CD8-positive, alpha-beta memory T cell (primary cell): ENCODE data around the gene VAMP8. TPM values are rescaled to one million over a fixed set of nuclear protein-coding genes. Genes with fewer than 3 reads are reported as not detected.
A peak's percentile ranks its signal among the peaks of the same experiment; 100 is the strongest.

Experiments
- CTCF ChIA-PET: fragments of 350-600 bp; sonication (Branson Sonifier 250); formaldehyde crosslinking; loops from one replicate; lab custom pipeline; 2021; ENCODE audit warnings: antibody characterized with exemption; lab: Charles Lee
- POLR2A ChIA-PET: fragments of 350-600 bp; sonication (Branson Sonifier 250); formaldehyde crosslinking; loops from one replicate; lab custom pipeline; 2021; ENCODE audit warnings: antibody characterized with exemption; lab: Charles Lee
- DNase-seq, 5 donors: peaks; one replicate each; pipeline versions ENCODE4 v3.0.0 to v3.0.0-alpha.2; 2020 to 2022; ENCODE audit warnings: mixed read lengths in 1 of 5
- H3K27ac ChIP-seq: one replicate; pipeline ENCODE4 v1.7.0; 2013; ENCODE audit warnings: low read depth, mild to moderate bottlenecking, low read length, moderate library complexity
- H3K27me3 ChIP-seq: 2 replicates; pipeline ENCODE4 v1.7.0; 2013; ENCODE audit warnings: low read length, mild to moderate bottlenecking; ENCODE audit not compliant: insufficient read depth, poor library complexity, severe bottlenecking
- H3K36me3 ChIP-seq: 2 replicates; pipeline ENCODE4 v1.7.0; 2013; ENCODE audit warnings: mild to moderate bottlenecking, low read length, moderate library complexity; ENCODE audit not compliant: insufficient read depth
- H3K4me1 ChIP-seq: 2 replicates; pipeline ENCODE4 v1.7.0; 2013; ENCODE audit warnings: mild to moderate bottlenecking, low read length, moderate library complexity; ENCODE audit not compliant: insufficient read depth
- H3K4me3 ChIP-seq: 2 replicates; pipeline ENCODE4 v1.7.0; 2013; ENCODE audit warnings: mild to moderate bottlenecking, low read length
- H3K9me3 ChIP-seq: 2 replicates; pipeline ENCODE4 v1.7.0; 2013; ENCODE audit warnings: mild to moderate bottlenecking, low read length
- H3K27ac Mint-ChIP-seq, 8 donors: one replicate each; pipeline ENCODE4 v1.8.0; 2020 to 2021; ENCODE audit warnings: mixed read lengths in 8 of 8, mild to moderate bottlenecking in 6 of 8, inconsistent platforms in 3 of 8, moderate library complexity in 3 of 8
- H3K27me3 Mint-ChIP-seq, 2 donors: one replicate each; pipeline ENCODE4 v1.8.0; 2020 to 2021; ENCODE audit warnings: mixed read lengths in 2 of 2, mild to moderate bottlenecking in 1 of 2, moderate library complexity in 1 of 2
- H3K36me3 Mint-ChIP-seq, 3 donors: one replicate each; pipeline ENCODE4 v1.8.0; 2020 to 2021; ENCODE audit warnings: mixed read lengths in 3 of 3, inconsistent platforms in 1 of 3, mild to moderate bottlenecking in 1 of 3
- H3K4me1 Mint-ChIP-seq, 3 donors: one replicate each; pipeline ENCODE4 v1.8.0; 2020 to 2021; ENCODE audit warnings: mixed read lengths in 3 of 3, inconsistent platforms in 1 of 3, mild to moderate bottlenecking in 1 of 3
- H3K4me3 Mint-ChIP-seq, 7 donors: one replicate each; pipeline ENCODE4 v1.8.0; 2020 to 2021; ENCODE audit warnings: mixed read lengths in 7 of 7, mild to moderate bottlenecking in 6 of 7, moderate library complexity in 4 of 7, inconsistent platforms in 2 of 7
- H3K9me3 Mint-ChIP-seq, 5 donors: one replicate each; pipeline ENCODE4 v1.8.0; 2020 to 2022; ENCODE audit warnings: mixed read lengths in 5 of 5, mild to moderate bottlenecking in 3 of 5, moderate library complexity in 2 of 5, inconsistent platforms in 1 of 5
- polyA plus RNA-seq: library from polyadenylated mRNA; unstranded; fragments of 300-500 nt; fragmentation: Illumina TruSeq; gene quantifications from one replicate; pipeline ENCODE4 v1.2.3, GENCODE V29; 2021
- total RNA-seq, 2 experiments: library from RNA; stranded (reverse); gene quantifications; one replicate each; pipeline ENCODE4 v1.2.3, GENCODE V29; 2021

Gene VAMP8
- total and polyA plus RNA-seq, 3 experiments from 2014 or later, result 94.4 to 355 (median 95.4) TPM

DNA sequence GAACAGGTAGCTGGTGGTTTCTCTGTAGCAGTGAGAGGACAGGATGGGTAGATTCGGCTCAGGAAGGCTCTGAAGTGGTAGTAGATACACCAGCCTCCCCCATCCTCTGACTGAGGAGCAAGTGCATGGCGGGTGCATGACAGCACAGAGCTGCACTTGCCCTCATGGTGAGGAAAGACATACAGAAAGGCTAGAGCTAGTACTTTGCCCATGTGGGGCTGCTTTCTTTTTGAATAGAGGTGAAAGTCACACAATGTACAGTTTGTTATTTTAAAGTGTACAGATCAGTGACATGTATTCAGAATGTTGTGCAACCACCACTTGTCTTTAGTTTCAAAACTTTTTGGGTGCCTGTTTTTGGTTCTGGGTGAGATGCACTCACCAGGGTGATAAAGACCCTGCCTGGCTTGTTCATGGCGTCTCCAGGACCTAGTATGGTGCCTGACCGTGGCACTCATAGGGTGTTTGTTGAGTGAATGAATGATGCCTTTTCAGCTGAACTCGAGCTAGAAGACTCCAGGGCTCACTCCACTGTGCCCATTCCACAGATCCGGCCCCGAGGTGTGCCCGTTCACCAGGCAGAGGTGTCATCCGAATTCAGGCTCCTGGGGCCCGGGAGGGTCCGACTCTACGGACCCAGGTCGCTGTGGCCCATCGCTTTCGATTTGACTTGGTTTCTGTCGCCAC lies 6.4 kb downstream of the VAMP8 start:
- peaks cover 6 to 38% (median 6%) of the 10 kb centered on the region in 3 donors for H3K36me3 Mint-ChIP-seq
- H3K9me3 Mint-ChIP-seq, result no peaks in the 10 kb centered on the region
- no peaks in the 10 kb centered on the region for H3K27me3 ChIP-seq
- H3K9me3 ChIP-seq, result no peaks in the 10 kb centered on the region
- DNase-seq, result peak in 3 of 5 donors; percentile 15 to 65 (median 39)
- peaks cover 0 to 1% of the 10 kb centered on the region in 2 donors for H3K27me3 Mint-ChIP-seq
- H3K27ac ChIP-seq, result peak overlapping the region; percentile 67
- ChIA-PET CTCF (interaction anchor here (0.9 to 1.0 kb wide), 3 partner anchors 11 to 54 kb away, joined by 3 read pairs; partner anchors contain the start of gene RNF181), POLR2A (interaction anchor here (0.7 to 2.3 kb wide), 3 partner anchors 12 to 45 kb away, joined by 4 to 8 read pairs (median 6); partner anchors contain the start of genes MAT2A and RNF181)
- peak overlapping the region; percentile 87 to 98 (median 91) for H3K4me3 Mint-ChIP-seq
- H3K4me1 ChIP-seq, result peaks cover 57% of the 10 kb centered on the region
- H3K36me3 ChIP-seq, result peaks cover 4% of the 10 kb centered on the region
- H3K27ac Mint-ChIP-seq, result peak overlapping the region; percentile 92 to 97 (median 95)
- peaks cover 52 to 70% (median 53%) of the 10 kb centered on the region in 3 donors for H3K4me1 Mint-ChIP-seq
- H3K4me3 ChIP-seq, result peak overlapping the region; percentile 78

DNA sequence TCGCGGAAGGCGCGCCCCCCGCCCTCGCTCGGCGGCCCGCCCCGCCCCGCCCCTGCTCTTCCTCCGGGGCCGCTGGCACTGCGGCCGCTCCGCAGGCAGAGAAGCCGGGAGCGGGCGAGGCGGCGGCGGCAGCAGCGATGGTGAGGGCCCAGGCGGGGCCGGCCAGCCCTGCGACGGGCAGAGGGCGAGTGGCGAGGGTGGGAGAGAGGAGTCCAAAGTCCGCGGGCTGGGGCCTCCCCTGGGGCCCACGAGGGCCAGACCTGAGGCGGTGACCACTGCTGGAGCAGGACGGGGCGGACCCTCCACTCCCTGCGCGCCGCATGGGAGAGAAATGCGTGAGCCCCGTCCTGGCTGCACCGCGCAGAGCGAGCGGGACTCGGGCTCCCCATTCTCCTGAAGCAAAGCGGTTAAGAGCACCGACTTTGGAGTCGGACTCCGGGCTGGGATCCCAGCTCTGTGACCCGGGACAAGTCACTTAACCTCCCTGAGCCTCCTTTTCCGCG lies 7.0 kb downstream of the VAMP8 start, which contains the start of gene VAMP5:
VAMP5 (plus strand) TSS at position 78 of the 503 bp plus-strand sequence; CDS start at position 138, 60 bp downstream.
- ChIA-PET CTCF (interaction anchor here (1.0 to 1.5 kb wide), 3 partner anchors 32 to 53 kb away, joined by 3 to 4 read pairs (median 3); partner anchors contain the start of gene USP39), POLR2A (interaction anchor here (2.3 kb wide), 1 partner anchor 11 kb away, joined by 8 read pairs; the partner anchor contains the start of gene RNF181)
- peak within 1 kb of the TSS; percentile 87 to 98 (median 91) for H3K4me3 Mint-ChIP-seq
- peaks cover 47 to 65% (median 47%) of the 10 kb centered on the region in 3 donors for H3K4me1 Mint-ChIP-seq
- peak in 4 of 5 donors; percentile 31 to 43 (median 42) for DNase-seq
- no peaks in the 10 kb centered on the region for H3K9me3 Mint-ChIP-seq
- H3K36me3 Mint-ChIP-seq, result peaks cover 6 to 34% (median 6%) of the 10 kb centered on the region in 3 donors
- Histone ChIP-seq H3K27me3 (no peaks in the 10 kb centered on the region), H3K4me3 (peak within 1 kb of the TSS; percentile 78), H3K4me1 (peaks cover 51% of the 10 kb centered on the region), H3K36me3 (peaks cover 4% of the 10 kb centered on the region), H3K27ac (peak within 1 kb of the TSS; percentile 67), H3K9me3 (no peaks in the 10 kb centered on the region)
- peak within 1 kb of the TSS; percentile 92 to 97 (median 95) for H3K27ac Mint-ChIP-seq
- peaks cover 0 to 1% of the 10 kb centered on the region in 2 donors for H3K27me3 Mint-ChIP-seq

- H3K27me3 Mint-ChIP-seq, result peaks cover 0 to 1% of the 10 kb centered on the region in 2 donors
- POLR2A ChIA-PET, result interaction anchor here (2.3 kb wide), 1 partner anchor 10 kb away, joined by 8 read pairs; the partner anchor contains the start of gene RNF181
- peak overlapping the region; percentile 38 for H3K27ac ChIP-seq
- no peaks in the 10 kb centered on the region for H3K9me3 ChIP-seq
- peak overlapping the region; percentile 78 for H3K4me3 ChIP-seq
- H3K36me3 ChIP-seq, result peaks cover 4% of the 10 kb centered on the region
- no peaks in the 10 kb centered on the region for H3K9me3 Mint-ChIP-seq
- CTCF ChIA-PET, result interaction anchor here (0.8 to 1.5 kb wide), 4 partner anchors 20 to 52 kb away, joined by 3 to 4 read pairs (median 4); partner anchors contain the start of gene USP39
- peak in 1 of 5 donors; percentile 15 for DNase-seq
- peaks cover 44% of the 10 kb centered on the region for H3K4me1 ChIP-seq
- H3K27me3 ChIP-seq, result no peaks in the 10 kb centered on the region
- H3K4me1 Mint-ChIP-seq, result peaks cover 43 to 60% (median 45%) of the 10 kb centered on the region in 3 donors
- peaks cover 6 to 32% (median 6%) of the 10 kb centered on the region in 3 donors for H3K36me3 Mint-ChIP-seq
- peak overlapping the region; percentile 87 to 95 (median 92) for H3K27ac Mint-ChIP-seq
- H3K4me3 Mint-ChIP-seq, result peak overlapping the region; percentile 87 to 98 (median 91)
These were observed 7.7 kb downstream of the VAMP8 start for GRCh38 chr2:85584857-85585780.

DNA sequence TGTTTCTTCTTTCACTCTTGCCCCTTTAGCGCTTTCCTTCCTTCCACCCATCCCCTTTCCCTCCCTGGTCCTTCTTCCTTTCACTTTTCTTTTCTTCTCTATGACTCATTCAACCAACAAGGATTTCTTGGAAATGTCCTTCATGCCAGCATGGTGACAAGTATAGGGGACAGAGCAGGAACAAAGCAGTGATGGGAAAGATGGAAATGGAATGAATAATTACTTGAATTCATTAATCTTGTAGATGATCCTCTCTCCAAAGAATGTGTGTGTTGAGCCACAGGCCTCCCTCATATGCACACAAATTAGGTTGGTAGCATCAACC lies 8.4 kb downstream of the VAMP8 start:
- H3K27me3 Mint-ChIP-seq, result peaks cover 0 to 1% of the 10 kb centered on the region in 2 donors
- H3K4me3 Mint-ChIP-seq, result peak overlapping the region; percentile 87 to 98 (median 91)
- peaks cover 38% of the 10 kb centered on the region for H3K4me1 ChIP-seq
- peaks cover 4% of the 10 kb centered on the region for H3K36me3 ChIP-seq
- H3K9me3 ChIP-seq, result no peaks in the 10 kb centered on the region
- peak overlapping the region; percentile 54 to 95 (median 92) for H3K27ac Mint-ChIP-seq
- DNase-seq, result no peak
- H3K4me1 Mint-ChIP-seq, result peaks cover 43 to 56% (median 44%) of the 10 kb centered on the region in 3 donors
- no peak overlapping the region for H3K4me3 ChIP-seq
- no peaks in the 10 kb centered on the region for H3K9me3 Mint-ChIP-seq
- H3K27ac ChIP-seq, result no peak overlapping the region
- no peaks in the 10 kb centered on the region for H3K27me3 ChIP-seq
- ChIA-PET CTCF (interaction anchor here (0.8 to 1.5 kb wide), 4 partner anchors 21 to 52 kb away, joined by 3 to 4 read pairs (median 4); partner anchors contain the start of gene USP39), POLR2A (interaction anchor here (2.3 kb wide), 1 partner anchor 10 kb away, joined by 8 read pairs; the partner anchor contains the start of gene RNF181)
- H3K36me3 Mint-ChIP-seq, result peaks cover 6 to 29% (median 6%) of the 10 kb centered on the region in 3 donors

- Mint-ChIP-seq H3K4me1 (peaks cover 37 to 43% (median 37%) of the 10 kb centered on the region in 3 donors), H3K4me3 (peak overlapping the region in 1 of 7 donors; percentile 73), H3K9me3 (no peaks in the 10 kb centered on the region), H3K27ac (peak overlapping the region in 7 of 8 donors; percentile 14 to 94 (median 77)), H3K27me3 (peaks cover 0 to 1% of the 10 kb centered on the region in 2 donors), H3K36me3 (peaks cover 0 to 11% (median 0%) of the 10 kb centered on the region in 3 donors)
- Histone ChIP-seq H3K4me1 (peaks cover 33% of the 10 kb centered on the region), H3K4me3 (no peak overlapping the region), H3K27me3 (no peaks in the 10 kb centered on the region), H3K36me3 (no peaks in the 10 kb centered on the region), H3K9me3 (no peaks in the 10 kb centered on the region), H3K27ac (no peak overlapping the region)
- no peak for DNase-seq
- ChIA-PET CTCF (no interaction called here), POLR2A (no interaction called here)
These were observed 10.8 kb downstream of the VAMP8 start for GRCh38 chr2:85588236-85588635.

GRCh38 chr2:85588645-85589044 lies 11.3 kb downstream of the VAMP8 start:
- no peak overlapping the region for H3K4me3 ChIP-seq
- H3K9me3 ChIP-seq, result no peaks in the 10 kb centered on the region
- peak overlapping the region in 7 of 8 donors; percentile 14 to 94 (median 77) for H3K27ac Mint-ChIP-seq
- H3K4me3 Mint-ChIP-seq, result peak overlapping the region in 1 of 7 donors; percentile 73
- H3K27me3 ChIP-seq, result no peaks in the 10 kb centered on the region
- DNase-seq, result no peak
- peaks cover 29% of the 10 kb centered on the region for H3K4me1 ChIP-seq
- H3K27ac ChIP-seq, result no peak overlapping the region
- H3K27me3 Mint-ChIP-seq, result peaks cover 0 to 1% of the 10 kb centered on the region in 2 donors
- CTCF ChIA-PET, result interaction anchor here (0.7 kb wide), 1 partner anchor 19 kb away, joined by 3 read pairs; no protein-coding TSS in a partner anchor
- H3K36me3 ChIP-seq, result no peaks in the 10 kb centered on the region
- no peaks in the 10 kb centered on the region for H3K9me3 Mint-ChIP-seq
- POLR2A ChIA-PET, result interaction anchor here (0.8 kb wide), 1 partner anchor 11 kb away, joined by 3 read pairs; the partner anchor contains the start of gene VAMP8
- peaks cover 33 to 39% (median 34%) of the 10 kb centered on the region in 3 donors for H3K4me1 Mint-ChIP-seq
- peaks cover 0 to 7% (median 0%) of the 10 kb centered on the region in 3 donors for H3K36me3 Mint-ChIP-seq

DNA sequence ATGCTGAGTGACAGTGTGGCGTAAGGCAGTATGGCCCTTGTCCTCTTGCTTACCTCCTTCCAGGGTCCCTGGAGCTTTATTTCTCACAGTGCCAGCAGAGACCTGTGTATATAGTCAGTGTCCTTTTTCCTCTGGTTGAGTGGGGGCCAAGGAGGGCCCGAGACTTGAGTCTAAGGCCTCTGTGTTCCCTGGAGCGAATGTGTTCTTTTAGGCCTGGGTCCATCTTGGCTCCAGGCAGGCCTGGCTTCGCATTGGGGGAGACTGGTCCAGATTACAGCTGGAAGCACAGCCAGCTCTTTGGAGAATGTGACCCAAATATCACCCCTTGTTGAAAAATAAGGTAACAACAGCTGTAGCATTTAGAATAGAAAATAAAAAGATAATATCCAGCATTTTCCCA lies 11.8 kb downstream of the VAMP8 start:
- no peak overlapping the region for H3K27ac ChIP-seq
- ChIA-PET POLR2A (interaction anchor here (0.8 kb wide), 1 partner anchor 12 kb away, joined by 3 read pairs; the partner anchor contains the start of gene VAMP8), CTCF (interaction anchor here (0.7 kb wide), 1 partner anchor 18 kb away, joined by 3 read pairs; no protein-coding TSS in a partner anchor)
- H3K36me3 Mint-ChIP-seq, result peaks cover 0 to 4% (median 0%) of the 10 kb centered on the region in 3 donors
- peaks cover 32 to 38% (median 32%) of the 10 kb centered on the region in 3 donors for H3K4me1 Mint-ChIP-seq
- H3K36me3 ChIP-seq, result no peaks in the 10 kb centered on the region
- no peaks in the 10 kb centered on the region for H3K27me3 ChIP-seq
- no peak overlapping the region for H3K4me3 Mint-ChIP-seq
- H3K9me3 Mint-ChIP-seq, result no peaks in the 10 kb centered on the region
- DNase-seq, result no peak
- H3K4me1 ChIP-seq, result peaks cover 28% of the 10 kb centered on the region
- H3K9me3 ChIP-seq, result no peaks in the 10 kb centered on the region
- H3K27ac Mint-ChIP-seq, result peak overlapping the region in 3 of 8 donors; percentile 51 to 87 (median 84)
- no peak overlapping the region for H3K4me3 ChIP-seq
- H3K27me3 Mint-ChIP-seq, result peaks cover 0 to 1% of the 10 kb centered on the region in 2 donors
